ENCODE data around the gene SFXN3.

- TF ChIP-seq EZH2 (IDR thresholded peaks at IDR 0.05; ENCODE audit: low read depth), result no peak
- no peak for TF ChIP-seq CTCF (conservative IDR thresholded peaks at IDR 0.05)
These were observed 32.1 kb downstream of the SFXN3 start for GRCh38 chr10:101063050-101063525.

All from PC-9 (cell line).